ENCODE measurements around the gene PUSL1. TPM values are rescaled to one million over a fixed set of nuclear protein-coding genes. Genes with fewer than 3 reads are reported as not detected.

PUSL1 gene
- total RNA-seq, 1 donor from 2014 or later, result 19.0 TPM

DNA sequence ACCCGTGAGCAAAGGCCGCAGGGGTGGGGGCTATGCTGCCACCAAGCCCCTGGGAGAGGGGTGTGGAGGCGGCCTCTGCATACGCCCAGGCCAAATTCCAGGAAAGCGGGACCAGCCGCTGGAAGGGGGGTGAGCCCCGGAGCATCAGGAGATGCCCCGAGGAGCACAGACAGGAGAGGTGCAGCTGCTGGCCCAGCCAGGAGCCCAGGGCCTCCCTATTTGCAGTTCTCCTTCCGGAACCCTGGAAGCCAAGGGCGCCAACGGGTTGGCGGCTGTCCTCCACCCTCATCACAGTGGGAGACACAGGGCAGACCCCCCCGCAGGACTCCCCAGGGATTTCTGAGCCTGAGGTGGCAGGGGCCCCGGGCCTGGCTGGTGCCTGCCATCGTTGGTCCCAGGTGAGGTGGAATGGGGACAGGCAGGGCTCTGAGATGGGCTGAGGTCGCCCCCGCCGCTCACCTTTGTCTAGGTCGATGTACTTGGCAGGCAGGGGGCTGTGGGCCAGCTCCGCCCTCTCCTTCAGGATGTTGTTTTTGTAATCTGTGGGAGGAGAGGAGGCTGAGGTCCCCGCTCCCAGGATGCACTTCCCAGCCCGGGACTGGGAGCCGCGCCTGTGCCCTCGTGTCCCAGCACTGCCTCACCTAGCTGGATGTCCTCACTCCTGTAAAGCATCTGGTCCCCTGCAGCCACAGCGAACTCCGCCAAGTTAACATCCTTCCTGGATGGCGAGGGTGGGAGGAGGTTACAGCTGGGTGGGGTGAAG is 45.2 kb downstream of the PUSL1 start:
- no peak for DNase-seq (ENCODE audit: low spot score)

- DNase-seq (ENCODE audit: low spot score), result no peak
Observed at GRCh38 chr1:1354271-1355247, 46.2 kb downstream of the PUSL1 start.

DNA sequence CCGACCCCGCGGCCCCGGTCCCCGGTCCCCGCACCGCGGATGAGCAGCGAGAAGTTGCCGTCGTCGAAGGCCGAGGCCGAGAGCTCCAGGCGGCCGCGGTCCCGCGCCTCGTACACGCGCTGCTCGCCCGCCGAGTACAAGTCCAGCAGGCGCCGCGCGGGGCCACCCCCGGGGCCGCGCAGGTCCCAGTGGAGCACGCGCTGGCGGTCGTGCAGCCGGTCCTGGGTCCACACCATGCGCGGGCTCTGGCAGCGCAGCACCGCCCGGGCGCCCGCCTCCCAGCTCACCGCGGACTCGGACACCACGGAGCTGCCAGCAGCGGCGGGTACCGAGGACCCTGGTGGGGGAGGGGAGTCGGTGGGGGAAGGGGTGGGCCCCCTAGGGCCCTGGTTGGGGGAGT is 47.0 kb downstream of the PUSL1 start:
- DNase-seq (ENCODE audit: low spot score), result no peak

DNA sequence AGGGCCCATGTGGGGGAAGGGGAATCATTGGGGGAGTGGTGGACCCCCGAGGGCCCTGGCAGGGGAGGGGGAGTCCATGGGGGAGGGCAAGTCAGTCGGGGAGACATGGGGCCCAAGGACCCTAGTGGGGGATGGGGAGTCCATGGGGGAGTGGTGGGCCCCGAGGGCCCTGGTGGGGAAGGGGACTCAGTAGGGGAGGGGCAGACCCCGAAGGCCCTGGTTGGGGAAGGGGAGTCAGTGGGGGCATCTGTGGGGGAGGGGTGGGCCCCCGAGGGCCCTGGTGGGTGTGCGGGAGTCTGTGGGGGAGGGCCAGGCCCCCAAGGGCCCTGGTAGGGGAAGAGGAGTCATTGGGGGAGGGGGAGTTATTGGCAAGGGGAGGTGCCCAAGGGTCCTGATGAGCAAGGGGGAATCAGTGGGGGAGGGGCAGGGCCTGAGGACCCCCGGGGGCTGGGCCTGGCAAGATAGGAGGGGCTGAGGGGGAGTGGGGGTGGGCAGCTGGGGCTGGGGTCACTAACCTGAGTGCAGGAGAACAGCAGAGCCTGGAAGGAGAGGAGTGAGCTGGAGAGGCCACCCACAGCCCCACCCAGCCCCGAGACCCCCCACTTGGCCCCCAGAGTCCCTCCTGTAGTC is 47.9 kb downstream of the PUSL1 start:
- DNase-seq (ENCODE audit: low spot score), result no peak

DNA sequence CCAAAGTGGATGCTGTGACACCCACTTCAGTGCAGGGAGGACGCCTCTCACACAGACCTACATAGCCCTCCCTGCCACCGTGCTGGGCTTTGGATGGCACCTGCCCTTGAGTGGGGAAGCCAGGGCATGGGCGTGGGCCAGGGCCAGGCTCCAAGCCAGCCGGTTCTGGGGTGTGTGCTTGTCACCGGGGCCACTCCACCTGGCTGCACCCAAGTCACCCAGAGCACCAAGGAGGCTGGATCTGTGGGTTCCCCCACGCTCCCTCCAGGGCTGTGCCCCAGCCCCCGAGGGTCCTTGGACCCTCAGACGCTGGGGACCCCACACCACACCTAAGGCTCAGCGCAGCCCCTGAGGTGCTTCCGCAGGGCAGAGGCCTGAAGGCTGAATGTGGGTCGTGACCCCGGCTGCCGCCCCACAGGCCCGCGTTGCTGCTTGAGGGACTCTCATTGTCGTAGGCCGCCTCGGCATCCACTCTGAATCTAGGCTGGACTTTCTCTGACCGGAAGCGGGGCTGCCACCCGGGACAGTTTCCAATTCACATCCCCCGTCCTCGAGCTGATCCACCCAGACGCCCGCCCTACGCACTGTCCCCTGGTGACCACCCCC is 48.5 kb downstream of the PUSL1 start:
- no peak for DNase-seq (ENCODE audit: low spot score)

- DNase-seq (ENCODE audit: low spot score), result no peak
Observed at GRCh38 chr1:1357871-1358432, 49.6 kb downstream of the PUSL1 start.

DNA sequence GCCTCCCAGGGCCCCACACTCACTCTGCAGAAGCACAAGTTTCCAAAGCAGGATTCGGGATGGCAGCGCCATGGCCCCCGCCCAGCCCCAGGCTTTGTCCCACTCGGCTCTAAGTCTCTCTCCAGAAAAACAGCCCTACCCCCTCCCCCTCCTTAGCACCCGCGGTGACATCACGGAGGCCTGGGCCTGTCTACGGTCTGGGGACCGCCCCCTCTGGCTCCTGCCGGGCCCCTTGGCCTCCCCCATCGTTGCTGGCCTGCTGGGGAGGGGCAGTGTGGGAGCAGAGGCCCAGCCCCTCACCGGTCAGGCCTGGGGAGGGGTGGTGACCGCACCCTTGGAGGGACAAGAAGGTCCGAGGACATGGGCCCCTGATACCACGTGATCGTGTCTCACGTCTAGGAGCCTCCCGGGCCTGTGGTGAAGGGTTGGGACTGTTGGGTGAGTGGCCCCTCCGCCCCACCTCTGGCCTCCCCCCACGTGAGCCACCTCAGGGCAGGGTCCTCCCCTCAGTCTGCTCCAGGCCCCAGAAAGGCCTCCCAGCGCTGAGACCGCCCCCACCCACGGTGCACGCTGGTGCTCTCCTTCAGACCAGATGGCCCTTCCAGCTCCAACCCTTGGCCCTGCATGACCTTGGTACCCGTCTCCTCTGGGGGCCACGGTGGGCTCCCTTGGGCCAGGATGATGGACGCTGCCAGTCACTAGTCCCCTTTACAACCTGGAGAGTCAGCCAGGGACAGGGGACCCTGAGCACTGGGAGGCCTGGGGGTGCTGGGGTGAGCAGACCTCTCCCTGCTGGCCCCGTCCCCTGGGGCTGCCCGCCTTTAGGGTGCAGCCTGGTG is 50.3 kb downstream of the PUSL1 start, which contains the start of gene MXRA8:
Gene MXRA8 (minus strand): TSS at position 123 of the 839 bp plus-strand sequence. CDS start 51 bp downstream, at position 72.
- DNase-seq (ENCODE audit: low spot score), result peak; percentile 60

DNA sequence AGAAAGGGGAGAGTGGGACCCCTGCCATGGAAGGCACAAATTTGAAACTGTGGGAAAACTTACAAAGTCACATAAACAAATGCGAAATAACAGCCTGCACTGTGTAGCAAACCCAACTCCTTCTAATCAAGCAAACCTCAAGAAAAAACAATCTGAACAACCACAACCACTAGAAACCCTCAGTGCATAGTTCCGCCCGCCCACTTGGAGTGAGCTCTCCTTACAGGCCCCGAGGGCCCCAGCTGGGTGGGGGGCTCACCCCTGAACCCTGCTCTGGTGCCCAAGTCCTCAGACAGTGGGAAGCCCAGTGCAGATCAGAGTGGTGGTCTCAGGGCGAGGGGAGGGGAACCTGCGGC is 50.9 kb downstream of the PUSL1 start:
- no peak for DNase-seq (ENCODE audit: low spot score)

DNA sequence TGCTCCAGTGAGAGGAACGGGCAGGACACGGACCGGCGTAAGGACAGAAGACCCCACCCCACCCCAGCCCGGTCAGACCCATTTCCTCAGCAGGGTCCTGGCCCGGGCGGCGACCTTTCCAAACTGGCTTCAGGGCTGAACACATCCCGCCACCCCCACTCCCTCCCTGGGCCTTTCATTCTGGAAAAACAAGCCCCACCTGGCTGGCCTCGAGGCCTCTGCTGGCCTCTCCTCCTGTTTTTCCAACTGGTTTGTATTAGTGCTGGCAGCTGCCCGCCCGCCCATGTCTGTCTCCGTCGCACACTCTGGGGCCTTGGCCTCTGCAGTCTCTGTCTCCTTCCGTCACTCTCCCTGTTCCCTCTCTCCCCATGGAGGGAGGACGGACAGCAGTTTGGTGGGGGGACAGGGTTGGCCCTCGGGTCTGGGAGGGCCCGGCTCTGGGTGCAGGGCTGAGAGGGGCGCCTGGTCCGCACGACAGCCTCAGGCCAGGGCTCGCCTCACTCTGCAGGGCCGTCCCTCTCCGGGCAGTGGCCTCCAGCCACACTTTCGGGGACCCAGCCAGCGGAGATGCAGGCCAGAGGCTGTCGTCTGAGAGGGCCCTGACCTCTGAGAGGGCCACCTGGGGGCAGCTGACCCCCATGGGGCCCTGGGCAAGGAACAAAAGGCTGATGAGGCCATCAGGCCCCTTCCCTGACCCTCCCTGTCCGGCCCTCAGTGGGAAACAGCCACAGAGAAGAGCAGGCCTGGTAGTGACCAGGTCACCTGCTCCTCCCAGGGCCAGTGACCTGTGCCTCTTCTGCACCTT is 51.5 kb downstream of the PUSL1 start:
- no peak for DNase-seq (ENCODE audit: low spot score)

DNA sequence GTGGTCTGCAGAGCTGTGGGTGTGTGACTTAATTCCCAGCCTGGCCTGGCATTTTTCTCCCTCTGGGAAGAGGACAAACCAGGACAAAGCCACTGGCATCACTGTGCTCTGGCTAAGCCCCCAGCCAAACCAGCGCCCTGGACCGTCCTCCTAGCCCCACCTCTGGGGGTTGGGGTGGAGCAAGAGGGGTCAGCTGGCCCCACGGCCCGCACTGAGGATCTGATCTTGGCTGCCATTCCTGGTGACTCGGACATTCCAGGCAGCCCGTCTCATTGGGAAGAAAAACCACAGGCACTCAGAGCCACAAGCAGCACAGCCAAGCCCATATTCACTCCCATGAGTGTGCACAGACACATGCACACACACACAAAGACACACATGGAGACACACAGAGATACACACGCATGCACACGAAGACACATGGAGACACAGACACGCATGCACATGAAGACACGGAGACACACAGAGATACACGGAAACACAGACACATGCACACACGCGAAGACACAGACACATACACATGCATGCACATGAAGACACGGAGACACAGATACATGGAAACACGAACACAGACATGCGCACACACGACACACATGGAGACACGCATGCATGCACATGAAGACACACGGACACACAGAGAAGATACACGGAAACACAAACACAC is 52.2 kb downstream of the PUSL1 start:
- DNase-seq (ENCODE audit: low spot score), result peak; percentile 40

Other genes with a start within 250 kb of the PUSL1 start
- gene RNF223, start 234.3 kb upstream of the PUSL1 start, total RNA-seq, result 1.0 TPM
- 18.6 TPM for gene C1orf159, start 192.5 kb upstream of the PUSL1 start, total RNA-seq
- gene TTLL10, start 134.7 kb upstream of the PUSL1 start, total RNA-seq, result 0.78 TPM
- gene TNFRSF18, start 102.0 kb upstream of the PUSL1 start, total RNA-seq, result 1.1 TPM
- gene TNFRSF4, start 94.4 kb upstream of the PUSL1 start, total RNA-seq, result 2.6 TPM
- gene SDF4, start 76.6 kb upstream of the PUSL1 start, total RNA-seq, result 190 TPM
- 16.1 TPM for gene B3GALT6, start 76.4 kb upstream of the PUSL1 start, total RNA-seq
- 4.9 TPM for gene C1QTNF12, start 61.9 kb upstream of the PUSL1 start, total RNA-seq
- gene UBE2J2, start 34.7 kb upstream of the PUSL1 start, total RNA-seq, result 68.9 TPM
- 7.9 TPM for gene SCNN1D, start 28.2 kb upstream of the PUSL1 start, total RNA-seq
- 86.6 TPM for gene ACAP3, start 667 bp upstream of the PUSL1 start, total RNA-seq
- 121 TPM for gene INTS11, start 16.1 kb downstream of the PUSL1 start, total RNA-seq
- gene CPTP, start 16.2 kb downstream of the PUSL1 start, total RNA-seq, result 36.1 TPM
- gene TAS1R3, start 22.7 kb downstream of the PUSL1 start, total RNA-seq, result 0.40 TPM
- 72.7 TPM for gene DVL1, start 40.8 kb downstream of the PUSL1 start, total RNA-seq
- gene MXRA8, start 50.0 kb downstream of the PUSL1 start, total RNA-seq, result 73.1 TPM
- 135 TPM for gene AURKAIP1, start 66.6 kb downstream of the PUSL1 start, total RNA-seq
- 194 TPM for gene CCNL2, start 90.7 kb downstream of the PUSL1 start, total RNA-seq
- gene MRPL20, start 98.7 kb downstream of the PUSL1 start, total RNA-seq, result 99.2 TPM
- 10.1 TPM for gene ANKRD65, start 112.7 kb downstream of the PUSL1 start, total RNA-seq
- 122 TPM for gene VWA1, start 127.1 kb downstream of the PUSL1 start, total RNA-seq
- 7.0 TPM for gene ATAD3C, start 141.1 kb downstream of the PUSL1 start, total RNA-seq
- 20.3 TPM for gene ATAD3B, start 163.2 kb downstream of the PUSL1 start, total RNA-seq
- gene ATAD3A, start 203.6 kb downstream of the PUSL1 start, total RNA-seq, result 27.9 TPM
- gene TMEM240, start 232.0 kb downstream of the PUSL1 start, total RNA-seq, result 4.7 TPM